ENCODE results near the gene ANO10. TPM values are rescaled to one million over a fixed set of nuclear protein-coding genes. Genes with fewer than 3 reads are reported as not detected.

Gene ANO10
- total and polyA plus RNA-seq, 2 donors (not counting 3 experiments of a cell fraction or from before 2014, with no cell fraction given) = 28.4 to 45.8 TPM

- TF ChIP-seq MYC (IDR thresholded peaks at IDR 0.05; ENCODE audit: low read depth, low read length) (no peak), POLR2AphosphoS5 (IDR thresholded peaks at IDR 0.05; ENCODE audit: insufficient read depth, low read depth, low read length) (no peak), CTCF (IDR thresholded peaks at IDR 0.05; ENCODE audit: extremely low read depth in 1 of 2, insufficient read depth in 1 of 2, low read depth in 1 of 2, low read length in 2 of 2) (no peak), FOS (IDR thresholded peaks at IDR 0.05; ENCODE audit: borderline replicate concordance, insufficient read depth, low read length) (no peak), MAX (IDR thresholded peaks at IDR 0.05; ENCODE audit: insufficient read depth, insufficient read length) (no peak), EZH2 (IDR thresholded peaks at IDR 0.05; ENCODE audit: borderline replicate concordance, low read depth, low read length, severe bottlenecking) (no peak), POLR2A (IDR thresholded peaks at IDR 0.05; ENCODE audit: low read depth, low read length) (no peak), GATA2 (IDR thresholded peaks at IDR 0.05; ENCODE audit: insufficient read depth, insufficient read length, low read depth, low read length) (no peak), JUN (IDR thresholded peaks at IDR 0.05; ENCODE audit: borderline replicate concordance, insufficient read depth, insufficient read length, low read depth) (no peak)
- no TSS peak for BruUV-seq (replicated peaks)
- DNase-seq (ENCODE audit: low read depth, low spot score) (no peak), FAIRE-seq (no peak)
- intact Hi-C loops (cut with micrococcal nuclease) (no loop called here), dilution Hi-C loops (cut with MboI; ENCODE audit: extremely low pct_ligation_motif_present, low sequenced_read_pairs) (no loop called here)
- H3K36me3 ChIP-seq (ENCODE audit: control insufficient read depth in 2 of 2, extremely low read depth in 1 of 2, insufficient read depth in 2 of 2, low read length in 2 of 2) = no peaks in the 10 kb centered on the region
- no peaks in the 10 kb centered on the region for H3K9me3 ChIP-seq (replicated peaks; ENCODE audit: control insufficient read depth, insufficient read depth, low read length)
- POLR2A ChIA-PET = no interaction called here
- no peaks in the 10 kb centered on the region for H3K4me1 ChIP-seq (ENCODE audit: control insufficient read depth, extremely low read depth, insufficient read depth, low read length)
- no peak overlapping the region for H3K27ac ChIP-seq (ENCODE audit: insufficient read depth, low read depth, low read length)
- H3K4me3 ChIP-seq (replicated peaks in 1 of 3; ENCODE audit: insufficient read depth in 1 of 3, low read depth in 1 of 3, low read length in 3 of 3) = no peak overlapping the region
- no peaks in the 10 kb centered on the region for H3K79me2 ChIP-seq (ENCODE audit: control insufficient read depth, insufficient read depth, low read length)
- CTCF ChIA-PET = interaction anchor here (0.6 to 1.4 kb wide), 5 partner anchors 17 to 639 kb away, joined by 3 to 4 read pairs (median 3); no protein-coding TSS in a partner anchor
- H3K27me3 ChIP-seq (ENCODE audit: control insufficient read depth in 2 of 2, insufficient read depth in 2 of 2, low read length in 2 of 2) = no peaks in the 10 kb centered on the region
- no peaks in the 10 kb centered on the region for H3K9me1 ChIP-seq (replicated peaks; ENCODE audit: control insufficient read depth, extremely low read depth, insufficient read depth, low read length)
- H2AFZ ChIP-seq (ENCODE audit: low read depth, low read length) = no peak overlapping the region
- H3K9ac ChIP-seq (replicated peaks; ENCODE audit: extremely low read depth, insufficient read depth, low read length) = no peak overlapping the region
- H4K20me1 ChIP-seq (replicated peaks; ENCODE audit: control insufficient read depth, extremely low read depth, insufficient read depth, low read length) = no peaks in the 10 kb centered on the region
- H3K4me2 ChIP-seq (ENCODE audit: insufficient read depth, low read length) = no peak overlapping the region
Measured at GRCh38 chr3:43559961-43560360, 61.9 kb downstream of the ANO10 start.
